Measurements from ENCODE around the gene HNRNPR. TPM values are rescaled to one million over a fixed set of nuclear protein-coding genes. Genes with fewer than 3 reads are reported as not detected.

The HNRNPR gene
- total RNA-seq, 1 experiment from 2014 or later: 300 TPM

- H3K27me3 ChIP-seq (replicated peaks; ENCODE audit: insufficient read depth, low read depth, low read length, poor library complexity): no peaks in the 10 kb centered on the region
- no peak overlapping the region for H3K4me3 ChIP-seq (ENCODE audit: low read depth, low read length, poor library complexity, severe bottlenecking)
- ChIA-PET CTCF (interaction anchor here (0.6 kb wide), 1 partner anchor 10 kb away, joined by 3 read pairs; no protein-coding TSS in a partner anchor), POLR2A (ENCODE audit: low non-redundant PET) (no interaction called here)
- BruUV-seq (replicated peaks): no TSS peak
- H3K36me3 ChIP-seq (ENCODE audit: insufficient read depth, low read length, poor library complexity, severe bottlenecking): peaks cover 1% of the 10 kb centered on the region
- no peaks in the 10 kb centered on the region for H3K9me3 ChIP-seq (ENCODE audit: low read depth, low read length, poor library complexity, severe bottlenecking)
- peaks cover 2% of the 10 kb centered on the region for H3K4me1 ChIP-seq (ENCODE audit: insufficient read depth, low read length, poor library complexity, severe bottlenecking)
- intact Hi-C loops (cut with micrococcal nuclease; ENCODE audit: unreplicated experiment): no loop called here
- H3K27ac ChIP-seq (ENCODE audit: low read depth, low read length, poor library complexity, severe bottlenecking): no peak overlapping the region
- DNase-seq (ENCODE audit: low spot score): no peak
- TF ChIP-seq CTCF (conservative IDR thresholded peaks at IDR 0.05; ENCODE audit: low read depth, low read length): no peak
- no peak for TF ChIP-seq EZH2 (IDR thresholded peaks at IDR 0.05; ENCODE audit: borderline replicate concordance, low read depth, low read length, poor library complexity, severe bottlenecking)
These were observed 1.8 kb upstream of the HNRNPR start for GRCh38 chr1:23345920-23346319.

- BruUV-seq (replicated peaks): no TSS peak
- POLR2A ChIA-PET (ENCODE audit: low non-redundant PET): interaction anchor here (0.6 kb wide), 1 partner anchor 1896 kb away, joined by 3 read pairs; no protein-coding TSS in a partner anchor
- H3K4me3 ChIP-seq (ENCODE audit: low read depth, low read length, poor library complexity, severe bottlenecking): peak overlapping the region; percentile 70
- H3K4me1 ChIP-seq (ENCODE audit: insufficient read depth, low read length, poor library complexity, severe bottlenecking): peaks cover 9% of the 10 kb centered on the region
- TF ChIP-seq EZH2 (IDR thresholded peaks at IDR 0.05; ENCODE audit: borderline replicate concordance, low read depth, low read length, poor library complexity, severe bottlenecking): no peak
- TF ChIP-seq CTCF (conservative IDR thresholded peaks at IDR 0.05; ENCODE audit: low read depth, low read length): no peak
- CTCF ChIA-PET: interaction anchor here (0.8 to 1.1 kb wide), 3 partner anchors 59 to 292 kb away, joined by 3 to 4 read pairs (median 3); no protein-coding TSS in a partner anchor
- H3K9me3 ChIP-seq (ENCODE audit: low read depth, low read length, poor library complexity, severe bottlenecking): no peaks in the 10 kb centered on the region
- H3K36me3 ChIP-seq (ENCODE audit: insufficient read depth, low read length, poor library complexity, severe bottlenecking): peaks cover 10% of the 10 kb centered on the region
- DNase-seq (ENCODE audit: low spot score): no peak
- no peaks in the 10 kb centered on the region for H3K27me3 ChIP-seq (replicated peaks; ENCODE audit: insufficient read depth, low read depth, low read length, poor library complexity)
- intact Hi-C loops (cut with micrococcal nuclease; ENCODE audit: unreplicated experiment): no loop called here
- peak overlapping the region; percentile 96 for H3K27ac ChIP-seq (ENCODE audit: low read depth, low read length, poor library complexity, severe bottlenecking)
These were observed 946 bp upstream of the HNRNPR start for GRCh38 chr1:23344987-23345472.

- Histone ChIP-seq H3K4me3 (ENCODE audit: low read depth, low read length, poor library complexity, severe bottlenecking) (peak overlapping the region; percentile 70), H3K36me3 (ENCODE audit: insufficient read depth, low read length, poor library complexity, severe bottlenecking) (peaks cover 12% of the 10 kb centered on the region), H3K27ac (ENCODE audit: low read depth, low read length, poor library complexity, severe bottlenecking) (peak overlapping the region; percentile 96), H3K27me3 (replicated peaks; ENCODE audit: insufficient read depth, low read depth, low read length, poor library complexity) (no peaks in the 10 kb centered on the region), H3K4me1 (ENCODE audit: insufficient read depth, low read length, poor library complexity, severe bottlenecking) (peaks cover 23% of the 10 kb centered on the region), H3K9me3 (ENCODE audit: low read depth, low read length, poor library complexity, severe bottlenecking) (no peaks in the 10 kb centered on the region)
- TF ChIP-seq CTCF (conservative IDR thresholded peaks at IDR 0.05; ENCODE audit: low read depth, low read length) (no peak), EZH2 (IDR thresholded peaks at IDR 0.05; ENCODE audit: borderline replicate concordance, low read depth, low read length, poor library complexity, severe bottlenecking) (no peak)
- ChIA-PET CTCF (interaction anchor here (1.1 kb wide), 1 partner anchor 60 kb away, joined by 4 read pairs; no protein-coding TSS in a partner anchor), POLR2A (ENCODE audit: low non-redundant PET) (interaction anchor here (0.6 to 0.8 kb wide), 7 partner anchors 14 to 665 kb away, joined by 3 to 14 read pairs (median 5); no protein-coding TSS in a partner anchor)
- no TSS peak for BruUV-seq (replicated peaks)
- intact Hi-C loops (cut with micrococcal nuclease; ENCODE audit: unreplicated experiment): no loop called here
- DNase-seq (ENCODE audit: low spot score): peak; percentile 71
These were observed 618 bp downstream of the HNRNPR start for GRCh38 chr1:23343221-23344110.
